Spleen (tissue), 11 donors: ENCODE data around the gene SNRNP200. TPM values are rescaled to one million over a fixed set of nuclear protein-coding genes. Genes with fewer than 3 reads are reported as not detected.

Experiments used
- DNase-seq: peaks from one replicate; pipeline ENCODE4 v3.0.0-alpha.2; 2020
- H3K27ac ChIP-seq, 8 donors: fragments of 200-600 bp; sonication (generic) in 7 of 8; 1 replicate in 4 of 8; 2 replicates in 4 of 8; pipeline versions ENCODE4 v1.5.0 to v1.8.0; 2016 to 2021; ENCODE audit warnings: inconsistent platforms in 4 of 8, mild to moderate bottlenecking in 4 of 8, moderate library complexity in 1 of 8
- H3K27me3 ChIP-seq, 7 donors: fragments of 200-600 bp; sonication (generic) in 6 of 7; replicated peaks in 1 of 7; 1 replicate in 4 of 7; 2 replicates in 3 of 7; pipeline versions ENCODE4 v1.5.0 to v1.8.0; 2016 to 2021; ENCODE audit warnings: inconsistent platforms in 3 of 7, mild to moderate bottlenecking in 1 of 7
- H3K36me3 ChIP-seq, 6 donors: fragments of 200-600 bp; sonication (generic) in 5 of 6; 1 replicate in 4 of 6; 2 replicates in 2 of 6; pipeline versions ENCODE4 v1.5.0 to v1.8.0; 2016 to 2021; ENCODE audit warnings: inconsistent platforms in 2 of 6
- H3K4me1 ChIP-seq, 6 donors: fragments of 200-600 bp; sonication (generic) in 5 of 6; 1 replicate in 3 of 6; 2 replicates in 3 of 6; pipeline versions ENCODE4 v1.5.0 to v1.8.0; 2016 to 2021; ENCODE audit warnings: inconsistent platforms in 3 of 6
- H3K4me3 ChIP-seq, 8 donors: fragments of 200-600 bp; sonication (generic) in 7 of 8; 1 replicate in 4 of 8; 2 replicates in 4 of 8; pipeline versions ENCODE4 v1.5.0 to v1.8.0; 2016 to 2021; ENCODE audit warnings: inconsistent platforms in 4 of 8, mild to moderate bottlenecking in 4 of 8, moderate library complexity in 2 of 8
- H3K9me3 ChIP-seq, 8 donors: fragments of 200-600 bp; sonication (generic) in 7 of 8; 1 replicate in 4 of 8; 2 replicates in 4 of 8; pipeline versions ENCODE4 v1.5.0 to v1.8.0; 2016 to 2021; ENCODE audit warnings: inconsistent platforms in 4 of 8
- POLR2A ChIP-seq, 3 donors: fragments of 450-650 bp; IDR thresholded peaks; one replicate each; pipeline ENCODE4 v1.5.1; 2017; ENCODE audit warnings: antibody characterized with exemption in 3 of 3, mild to moderate bottlenecking in 1 of 3
- POLR2AphosphoS5 ChIP-seq, 3 donors: sonication (generic); formaldehyde crosslinking; IDR thresholded peaks; one replicate each; pipeline ENCODE4 v1.5.1; 2017; ENCODE audit warnings: antibody characterized with exemption in 3 of 3
- WGBS, 5 donors: extraction: QIAGEN DNeasy Blood & Tissue Kit in 3 of 5; methylation state at CpG; one replicate each; pipeline versions ENCODE4 v1.1.5 to v1.1.7; 2013 to 2018; 5-methylcytosine and 5-hydroxymethylcytosine counted together
- intact Hi-C: fragments of 100-400 bp; cut with DNase I; formaldehyde crosslinking; loops from one replicate; pipeline ENCODE4 v1.15.0; 2023; ENCODE audit warnings: low total_unique reads
- polyA plus RNA-seq, 3 donors: library from polyadenylated mRNA; stranded (reverse); fragments of 200-250 nt; gene quantifications; one replicate each; pipeline ENCODE4 v1.2.1, GENCODE V29; 2013
- total RNA-seq, 7 donors: library from RNA; depleted of rRNA in 3 of 7; stranded (reverse); fragments of >200 nt in 3 of 7; fragmentation: NEBNext Ultra II Directional in 4 of 7; extraction: Animal tissue kit (Norgen Biotek cat#: 25700) in 4 of 7; gene quantifications; one replicate each; pipeline versions ENCODE4 v1.1.0 to v1.2.1, GENCODE V29; 2016 to 2021
- TF ChIP-seq, protein P1 (sequence below), 11 experiments: fragments of 200-600 bp in 7 of 11; fragments of 450-650 bp in 4 of 11; sonication (generic) in 4 of 11; IDR thresholded peaks in 8 of 11; conservative IDR thresholded peaks in 3 of 11; 1 replicate in 7 of 11; 2 replicates in 4 of 11; pipeline versions ENCODE4 v1.4.0 to v1.8.0; 2016 to 2021; ENCODE audit warnings: antibody characterized with exemption in 11 of 11, inconsistent platforms in 4 of 11, mild to moderate bottlenecking in 1 of 11
- donor health status: healthy with polysubstance abuse.
- donor health status: DM: no; HTN: no; CAD: no; lungs with moderate emphysema.
- donor health status: DM: no; HTN: no; CAD: no.
- donor health status: Bipolar disorder and iron deficiency.
- donor health status: healthy.
- donor health status: DM: no; HTN: no; CAD: no.
- donor health status: DM: yes; HTN: yes; CAD: no.

Gene SNRNP200
- total and polyA plus RNA-seq, 10 donors, result 60.5 to 139 (median 118) TPM

DNA sequence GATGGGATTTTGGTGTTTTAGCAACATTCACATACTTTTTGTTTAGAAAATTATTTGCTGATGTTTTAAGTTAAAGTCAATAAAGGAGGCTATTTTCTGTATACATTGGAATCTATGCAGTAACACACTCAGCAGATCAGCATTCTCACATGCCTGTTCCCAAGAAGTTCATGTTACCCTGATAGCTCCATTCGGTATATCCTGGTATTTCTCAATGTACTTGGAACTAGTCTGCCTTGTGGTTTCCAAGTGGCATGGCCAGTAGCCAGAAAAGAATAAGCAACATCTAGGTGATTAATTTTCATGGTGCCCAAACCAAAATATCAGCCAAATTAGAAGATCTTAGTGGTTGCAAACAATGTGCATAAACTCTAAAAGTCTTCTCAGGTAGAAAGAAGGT, 25.1 kb upstream of the SNRNP200 start:
- peaks cover 0 to 11% (median 0%) of the 10 kb centered on the region in 6 donors for H3K36me3 ChIP-seq
- intact Hi-C loops, result no loop called here
- no peak overlapping the region for H3K27ac ChIP-seq
- H3K27me3 ChIP-seq, result peaks cover 0 to 7% (median 0%) of the 10 kb centered on the region in 7 donors
- DNase-seq, result no peak
- H3K4me1 ChIP-seq, result peaks cover 6 to 32% (median 21%) of the 10 kb centered on the region in 6 donors
- 64 to 89% (median 75%) methylated on average over 1 of the region's 1 CpG for WGBS, 5 donors
- H3K9me3 ChIP-seq, result no peaks in the 10 kb centered on the region
- no peak overlapping the region for H3K4me3 ChIP-seq
- no peak for TF ChIP-seq POLR2A (IDR thresholded peaks at IDR 0.05)
- no peak for TF ChIP-seq POLR2AphosphoS5 (IDR thresholded peaks at IDR 0.05)

DNA sequence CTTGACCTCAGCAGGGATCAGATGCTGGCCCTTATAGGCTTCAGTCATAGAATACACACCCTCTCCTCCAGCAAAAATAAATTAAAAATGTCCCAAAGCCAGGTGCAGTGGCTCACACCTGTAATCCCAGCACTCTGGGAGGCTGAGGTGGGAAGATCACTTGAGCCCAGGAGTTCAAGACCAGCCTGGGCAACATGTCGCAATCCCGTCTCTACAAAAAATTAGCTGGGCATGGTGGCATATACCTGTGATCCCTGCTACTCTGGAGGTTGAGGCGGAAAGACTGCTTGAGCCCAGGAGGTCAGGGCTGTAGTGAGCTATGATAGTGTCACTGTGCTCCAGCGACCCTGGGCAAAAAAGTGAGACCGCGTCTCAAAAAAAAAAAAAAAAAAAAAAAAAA, 24.5 kb upstream of the SNRNP200 start:
- Histone ChIP-seq H3K36me3 (peaks cover 0 to 11% (median 0%) of the 10 kb centered on the region in 6 donors), H3K27ac (no peak overlapping the region), H3K27me3 (peaks cover 0 to 13% (median 2%) of the 10 kb centered on the region in 7 donors), H3K4me3 (no peak overlapping the region), H3K4me1 (peaks cover 6 to 34% (median 21%) of the 10 kb centered on the region in 6 donors), H3K9me3 (no peaks in the 10 kb centered on the region)
- no peak for DNase-seq
- TF ChIP-seq, protein P1, sequence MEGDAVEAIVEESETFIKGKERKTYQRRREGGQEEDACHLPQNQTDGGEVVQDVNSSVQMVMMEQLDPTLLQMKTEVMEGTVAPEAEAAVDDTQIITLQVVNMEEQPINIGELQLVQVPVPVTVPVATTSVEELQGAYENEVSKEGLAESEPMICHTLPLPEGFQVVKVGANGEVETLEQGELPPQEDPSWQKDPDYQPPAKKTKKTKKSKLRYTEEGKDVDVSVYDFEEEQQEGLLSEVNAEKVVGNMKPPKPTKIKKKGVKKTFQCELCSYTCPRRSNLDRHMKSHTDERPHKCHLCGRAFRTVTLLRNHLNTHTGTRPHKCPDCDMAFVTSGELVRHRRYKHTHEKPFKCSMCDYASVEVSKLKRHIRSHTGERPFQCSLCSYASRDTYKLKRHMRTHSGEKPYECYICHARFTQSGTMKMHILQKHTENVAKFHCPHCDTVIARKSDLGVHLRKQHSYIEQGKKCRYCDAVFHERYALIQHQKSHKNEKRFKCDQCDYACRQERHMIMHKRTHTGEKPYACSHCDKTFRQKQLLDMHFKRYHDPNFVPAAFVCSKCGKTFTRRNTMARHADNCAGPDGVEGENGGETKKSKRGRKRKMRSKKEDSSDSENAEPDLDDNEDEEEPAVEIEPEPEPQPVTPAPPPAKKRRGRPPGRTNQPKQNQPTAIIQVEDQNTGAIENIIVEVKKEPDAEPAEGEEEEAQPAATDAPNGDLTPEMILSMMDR (IDR thresholded peaks at IDR 0.05 in 8 of 11, conservative IDR thresholded peaks at IDR 0.05 in 3 of 11), result no peak
- WGBS, 5 donors, result 85 to 95% (median 94%) methylated on average over 6 of the region's 6 CpGs
- intact Hi-C loops, result no loop called here

- peaks cover 6 to 34% (median 21%) of the 10 kb centered on the region in 6 donors for H3K4me1 ChIP-seq
- TF ChIP-seq, protein P1 (IDR thresholded peaks at IDR 0.05 in 8 of 11, conservative IDR thresholded peaks at IDR 0.05 in 3 of 11), result no peak
Observed at GRCh38 chr2:96329456-96329855, 24.1 kb upstream of the SNRNP200 start.

DNA sequence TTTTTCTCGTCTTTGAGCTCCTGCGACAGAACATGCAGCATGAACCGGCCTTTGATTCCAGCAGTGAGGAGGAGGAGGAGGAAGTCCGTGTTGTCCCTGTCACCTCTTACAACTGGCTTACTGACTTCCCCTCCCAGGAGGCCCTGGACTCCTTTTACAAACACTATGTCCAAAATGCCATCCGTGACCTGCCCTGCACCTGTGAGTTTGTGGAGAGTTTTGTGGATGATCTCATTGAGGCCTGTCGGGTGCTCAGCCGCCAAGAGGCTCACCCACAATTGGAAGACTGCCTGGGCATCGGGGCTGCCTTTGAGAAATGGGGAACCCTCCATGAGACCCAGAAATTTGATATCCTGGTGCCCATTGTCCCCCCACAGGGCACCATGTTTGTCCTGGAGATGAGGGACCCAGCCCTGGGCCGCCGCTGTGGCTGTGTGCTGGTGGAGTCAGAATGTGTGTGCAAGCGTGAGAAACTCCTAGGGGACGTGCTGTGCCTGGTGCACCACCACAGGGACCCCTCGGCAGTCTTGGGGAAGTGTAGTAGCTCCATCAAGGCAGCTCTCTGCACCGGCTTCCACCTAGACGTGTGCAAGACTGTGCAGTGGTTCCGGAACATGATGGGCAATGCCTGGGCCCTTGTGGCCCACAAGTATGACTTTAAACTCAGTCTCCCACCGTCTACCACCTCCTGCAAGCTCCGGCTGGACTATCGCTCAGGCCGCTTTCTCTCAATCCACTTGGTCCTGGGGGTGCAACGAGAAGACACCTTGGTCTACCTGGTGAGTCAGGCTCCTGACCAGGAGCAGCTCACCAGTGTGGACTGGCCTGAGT, 21.9 kb upstream of the SNRNP200 start:
- intact Hi-C loops, result no loop called here
- H3K4me3 ChIP-seq, result no peak overlapping the region
- peaks cover 7 to 47% (median 22%) of the 10 kb centered on the region in 6 donors for H3K4me1 ChIP-seq
- WGBS, 5 donors, result 94 to 97% (median 94%) methylated on average over 19 to 21 of the region's 21 CpGs
- H3K27ac ChIP-seq, result no peak overlapping the region
- TF ChIP-seq, protein P1 (IDR thresholded peaks at IDR 0.05 in 8 of 11, conservative IDR thresholded peaks at IDR 0.05 in 3 of 11), result no peak
- TF ChIP-seq POLR2A (IDR thresholded peaks at IDR 0.05), result no peak
- H3K9me3 ChIP-seq, result no peaks in the 10 kb centered on the region
- no peak for DNase-seq
- peaks cover 0 to 11% (median 0%) of the 10 kb centered on the region in 6 donors for H3K36me3 ChIP-seq
- H3K27me3 ChIP-seq, result peaks cover 0 to 34% (median 5%) of the 10 kb centered on the region in 7 donors

More at GRCh38 chr2:96329456-96329855, 24.1 kb upstream of the SNRNP200 start:
- WGBS, 5 donors, result 39 to 77% (median 46%) methylated on average over 1 of the region's 1 CpG
- no peaks in the 10 kb centered on the region for H3K9me3 ChIP-seq
- H3K27me3 ChIP-seq, result peaks cover 0 to 16% (median 5%) of the 10 kb centered on the region in 7 donors
- intact Hi-C loops, result no loop called here
- H3K4me3 ChIP-seq, result no peak overlapping the region
- H3K36me3 ChIP-seq, result peaks cover 0 to 11% (median 0%) of the 10 kb centered on the region in 6 donors
- no peak for DNase-seq
- no peak overlapping the region for H3K27ac ChIP-seq
